SIG-M5 treated with dmso at 0.1 percent for 504 hours (cell line): ENCODE results near the gene NEK8.
"Not testable (repeated sequence)": the region's sequence is repeated elsewhere in the genome, so short reads cannot be mapped to it uniquely, and the experiment has no call there.

Source experiments
- DNase-seq: peaks from one replicate; lab custom pipeline; 2025; ENCODE audit not compliant: unreplicated experiment; lab: John Stamatoyannopoulos, UW

NEK8 gene

DNA sequence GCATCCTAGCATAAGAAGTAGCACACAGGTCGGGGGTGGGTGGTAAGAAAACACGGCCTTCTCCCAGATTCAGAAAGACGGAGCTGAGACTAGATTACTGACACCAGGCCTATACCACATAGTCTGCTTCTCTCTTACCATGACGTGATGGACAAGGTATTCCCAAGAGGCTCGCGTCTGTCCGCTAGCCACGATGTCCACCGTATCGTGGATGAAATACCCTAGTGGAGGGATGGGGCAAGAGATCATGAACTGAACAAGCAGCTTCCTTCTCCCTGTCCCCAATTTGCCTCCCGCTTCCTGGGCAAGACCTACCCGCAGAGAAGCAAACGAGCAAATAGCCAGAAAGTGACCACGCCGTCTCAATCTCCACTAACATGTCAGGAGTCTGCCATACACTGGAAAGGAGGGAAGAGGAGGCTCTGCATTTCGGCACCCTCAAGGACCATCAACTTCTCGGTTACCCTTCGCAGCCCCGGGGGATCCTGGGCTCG lies 3.4 kb upstream of the NEK8 start:
- peak; percentile 87 for DNase-seq

GRCh38 chr17:28725660-28726225 lies 2.8 kb upstream of the NEK8 start:
- DNase-seq, result peak; percentile 82

DNA sequence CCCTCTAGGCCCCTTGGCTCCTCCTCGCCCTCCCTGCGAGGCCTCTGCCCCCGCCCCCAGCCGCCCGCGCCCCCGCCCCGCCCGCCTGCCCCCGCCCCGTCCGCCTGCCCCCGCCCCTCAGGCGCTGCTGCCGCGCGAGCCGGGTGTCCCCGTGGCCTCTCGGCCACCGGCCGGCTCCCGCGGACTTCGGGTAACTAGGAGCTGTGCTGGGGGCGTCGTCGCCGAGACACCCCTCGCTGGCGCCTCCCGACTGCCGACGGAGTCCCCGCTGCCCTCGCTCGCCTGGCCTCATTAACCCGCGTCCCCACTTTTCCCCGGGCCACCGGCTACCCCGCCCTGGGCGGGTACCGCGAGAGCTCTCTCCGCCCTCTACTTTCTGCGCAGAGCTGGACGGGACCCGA lies 2.4 kb upstream of the NEK8 start, which contains the start of gene TLCD1:
TSS of gene TLCD1 (minus strand) at position 8 of the 401 bp plus-strand sequence. CDS start 136 bp downstream, outside the sequence.
- DNase-seq, result peak; percentile 79

DNA sequence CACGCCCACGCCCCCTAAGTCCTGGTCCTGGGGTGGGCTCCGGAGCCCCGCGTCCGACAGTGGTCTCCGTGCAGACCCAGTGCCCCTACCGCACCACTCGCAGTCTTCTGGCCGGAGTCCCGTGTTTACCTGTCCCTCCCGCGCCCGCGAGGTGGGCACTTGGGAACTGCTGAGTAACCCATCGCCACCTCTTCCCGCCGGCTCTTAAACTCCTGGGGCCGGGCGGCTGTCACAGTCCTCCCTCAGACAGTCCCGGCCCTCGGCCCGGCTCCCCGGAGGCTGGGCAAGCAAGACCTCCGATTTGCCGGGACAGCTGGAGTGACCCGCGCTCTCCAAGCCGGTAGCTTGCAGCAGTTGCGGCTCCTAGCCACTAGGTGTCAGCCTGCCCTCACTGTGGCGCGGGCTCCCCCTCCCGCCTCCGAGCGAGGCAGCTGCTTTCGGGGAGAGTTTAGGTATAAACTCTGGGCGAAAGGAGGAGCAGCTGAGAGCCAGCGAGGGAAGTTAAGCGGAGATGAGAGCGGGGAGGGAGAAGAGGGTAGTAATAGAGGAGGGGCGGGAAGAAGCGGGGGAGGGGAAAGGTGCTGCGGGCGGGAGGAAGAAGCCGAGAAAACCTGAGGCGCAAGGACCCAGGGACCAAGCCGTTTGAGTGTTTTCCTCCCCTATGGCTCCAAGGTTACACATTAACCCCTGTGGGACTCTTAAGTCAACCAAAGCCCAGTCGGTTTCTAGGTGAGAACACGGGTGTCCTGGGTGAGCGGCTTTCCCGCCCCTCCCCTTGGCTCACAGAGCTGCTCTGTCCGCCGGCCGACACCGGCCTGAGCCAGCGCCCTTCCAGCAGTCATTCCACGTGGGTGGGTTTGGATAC lies 1.7 kb upstream of the NEK8 start:
- peak; percentile 97 for DNase-seq

- DNase-seq, result no peak
These were observed 1.4 kb downstream of the NEK8 start for GRCh38 chr17:28729950-28730330.

DNA sequence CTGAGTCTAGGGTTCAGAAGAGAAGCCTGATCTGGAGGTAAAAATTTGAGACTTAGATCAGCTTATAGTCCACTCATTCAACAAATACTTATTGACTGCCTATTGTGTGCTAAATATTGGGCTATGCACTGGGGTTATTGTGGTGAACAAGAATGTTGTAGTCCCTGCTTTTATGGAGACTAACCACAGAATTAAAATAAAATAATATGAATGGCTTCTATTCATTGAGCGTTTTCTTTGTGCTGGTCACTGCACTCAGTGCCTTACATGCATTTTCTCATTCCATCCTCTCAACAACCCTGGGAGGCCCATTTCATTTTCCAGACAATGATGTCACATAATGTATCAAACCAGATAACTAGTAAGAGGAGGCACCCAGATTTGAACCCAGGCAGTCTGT lies 4.8 kb downstream of the NEK8 start:
- no peak for DNase-seq

DNA sequence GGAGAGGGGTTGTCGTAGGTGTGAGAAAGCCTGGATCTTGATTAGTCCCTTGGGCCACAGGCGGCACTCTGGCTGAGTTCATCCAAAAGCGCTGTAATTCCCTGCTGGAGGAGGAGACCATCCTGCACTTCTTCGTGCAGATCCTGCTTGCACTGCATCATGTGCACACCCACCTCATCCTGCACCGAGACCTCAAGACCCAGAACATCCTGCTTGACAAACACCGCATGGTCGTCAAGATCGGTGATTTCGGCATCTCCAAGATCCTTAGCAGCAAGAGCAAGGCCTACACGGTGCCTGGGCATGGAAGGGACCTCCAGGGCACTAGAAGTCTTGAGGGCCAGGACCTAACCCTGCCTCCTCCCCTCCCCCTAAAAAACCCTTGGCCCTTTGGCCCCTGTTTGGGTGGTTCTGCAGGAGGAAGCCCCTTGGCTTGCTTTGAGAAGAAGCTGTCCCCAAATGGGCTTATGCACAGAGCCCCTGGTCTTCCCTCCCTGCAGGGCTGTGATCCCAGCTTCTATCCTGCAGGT lies 6.2 kb downstream of the NEK8 start:
- DNase-seq, result no peak

- DNase-seq, result no peak
These were observed 6.7 kb downstream of the NEK8 start for GRCh38 chr17:28735242-28735722.

DNA sequence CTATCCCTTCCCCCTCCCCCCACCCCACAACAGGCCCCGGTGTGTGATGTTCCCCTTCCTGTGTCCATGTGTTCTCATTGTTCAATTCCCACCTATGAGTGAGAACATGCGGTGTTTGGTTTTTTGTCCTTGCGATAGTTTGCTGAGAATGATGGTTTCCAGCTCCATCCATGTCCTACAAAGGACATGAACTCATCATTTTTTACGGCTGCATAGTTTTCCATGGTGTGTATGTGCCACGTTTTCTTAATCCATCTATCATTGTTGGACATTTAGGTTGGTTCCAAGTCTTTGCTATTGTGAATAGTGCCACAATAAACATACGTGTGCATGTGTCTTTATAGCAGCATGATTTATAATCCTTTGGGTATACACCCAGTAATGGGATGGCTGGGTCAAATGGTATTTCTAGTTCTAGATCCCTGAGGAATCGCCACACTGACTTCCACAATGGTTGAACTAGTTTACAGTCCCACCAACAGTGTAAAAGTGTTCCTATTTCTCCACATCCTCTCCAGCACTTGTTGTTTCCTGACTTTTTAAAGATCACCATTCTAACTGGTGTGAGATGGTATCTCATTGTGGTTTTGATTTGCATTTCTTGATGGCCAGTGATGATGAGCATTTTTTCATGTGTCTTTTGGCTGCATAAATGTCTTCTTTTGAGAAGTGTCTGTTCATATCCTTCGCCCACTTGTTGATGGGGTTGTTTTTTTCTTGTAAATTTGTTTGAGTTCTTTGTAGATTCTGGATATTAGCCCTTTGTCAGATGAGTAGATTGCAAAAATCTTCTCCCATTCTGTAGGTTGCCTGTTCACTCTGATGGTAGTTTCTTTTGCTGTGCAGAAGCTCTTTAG lies 7.6 kb downstream of the NEK8 start:
- not testable (repeated sequence) for DNase-seq

- DNase-seq, result no peak
These were observed 8.7 kb downstream of the NEK8 start for GRCh38 chr17:28737316-28737715.

DNA sequence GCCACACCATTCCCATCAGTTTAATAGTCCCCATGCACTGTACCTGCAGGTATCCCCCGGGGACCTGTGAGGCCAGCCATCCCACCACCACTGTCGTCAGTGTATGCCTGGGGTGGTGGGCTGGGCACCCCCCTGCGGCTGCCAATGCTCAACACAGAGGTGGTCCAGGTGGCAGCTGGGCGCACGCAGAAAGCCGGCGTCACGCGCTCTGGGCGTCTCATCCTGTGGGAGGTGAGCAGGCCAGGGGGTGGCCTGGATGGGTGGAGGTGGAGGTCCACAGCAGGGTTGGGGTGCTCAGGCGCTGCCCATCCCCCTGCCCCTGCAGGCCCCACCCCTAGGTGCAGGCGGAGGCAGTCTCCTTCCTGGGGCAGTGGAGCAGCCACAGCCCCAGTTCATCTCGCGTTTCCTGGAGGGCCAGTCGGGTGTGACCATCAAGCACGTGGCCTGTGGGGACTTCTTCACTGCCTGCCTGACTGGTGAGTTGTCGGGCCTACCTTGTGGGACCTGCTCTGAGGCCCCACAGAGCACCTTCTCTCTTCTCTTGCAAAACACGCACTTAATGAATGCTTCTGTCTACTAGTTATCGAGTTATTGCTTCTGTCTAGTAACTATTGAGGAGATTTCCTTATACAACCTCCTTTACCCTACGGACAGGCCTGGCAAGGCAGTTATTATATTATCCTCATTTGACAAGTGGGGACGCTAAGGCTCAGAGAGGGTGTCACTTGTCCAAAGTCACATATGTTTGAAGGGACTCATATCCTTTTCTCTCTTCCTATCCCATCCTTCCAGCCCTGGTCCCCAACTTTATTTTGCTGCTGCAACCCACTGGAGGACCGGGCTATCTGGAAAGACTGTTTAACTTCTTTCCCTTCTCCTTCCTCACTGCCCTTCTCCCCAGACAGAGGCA lies 9.4 kb downstream of the NEK8 start:
- DNase-seq, result no peak

GRCh38 chr17:28738680-28739384 lies 10.2 kb downstream of the NEK8 start:
- DNase-seq, result no peak

DNA sequence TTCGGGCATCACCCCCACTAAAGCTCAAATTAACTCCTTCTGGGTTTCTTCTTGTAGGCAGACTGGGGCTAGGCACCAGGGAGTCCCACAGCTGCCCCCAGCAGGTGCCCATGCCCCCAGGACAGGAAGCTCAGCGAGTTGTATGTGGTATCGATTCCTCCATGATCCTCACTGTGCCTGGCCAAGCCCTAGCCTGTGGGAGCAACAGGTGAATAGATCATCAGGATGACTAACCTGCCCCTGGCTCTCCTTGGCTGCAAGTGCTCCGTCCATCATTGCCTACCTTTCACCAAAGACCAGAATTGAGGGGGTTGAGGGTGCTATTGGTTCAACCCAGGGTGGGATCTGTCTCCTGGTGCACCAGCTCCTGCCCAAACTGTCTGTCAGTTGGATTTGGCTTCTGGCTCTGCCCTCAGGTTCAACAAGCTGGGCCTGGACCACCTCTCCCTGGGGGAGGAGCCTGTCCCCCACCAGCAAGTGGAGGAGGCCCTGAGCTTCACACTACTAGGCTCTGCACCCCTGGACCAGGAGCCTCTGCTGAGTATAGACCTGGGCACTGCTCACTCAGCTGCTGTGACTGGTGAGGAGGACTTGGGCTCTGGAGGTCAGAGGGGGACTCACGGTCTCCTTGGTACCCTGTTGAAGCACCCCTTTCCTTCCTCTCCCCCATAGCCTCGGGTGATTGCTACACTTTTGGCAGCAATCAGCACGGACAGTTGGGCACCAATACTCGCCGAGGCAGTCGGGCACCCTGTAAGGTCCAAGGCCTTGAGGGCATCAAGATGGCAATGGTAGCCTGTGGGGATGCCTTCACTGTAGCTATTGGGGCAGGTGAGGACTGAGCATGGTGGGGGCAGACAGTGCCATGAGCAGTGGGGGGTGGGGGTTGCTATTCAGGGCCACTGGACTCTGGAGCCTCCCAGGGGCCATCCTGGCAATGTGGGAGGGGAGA lies 12.1 kb downstream of the NEK8 start:
- DNase-seq, result no peak

DNA sequence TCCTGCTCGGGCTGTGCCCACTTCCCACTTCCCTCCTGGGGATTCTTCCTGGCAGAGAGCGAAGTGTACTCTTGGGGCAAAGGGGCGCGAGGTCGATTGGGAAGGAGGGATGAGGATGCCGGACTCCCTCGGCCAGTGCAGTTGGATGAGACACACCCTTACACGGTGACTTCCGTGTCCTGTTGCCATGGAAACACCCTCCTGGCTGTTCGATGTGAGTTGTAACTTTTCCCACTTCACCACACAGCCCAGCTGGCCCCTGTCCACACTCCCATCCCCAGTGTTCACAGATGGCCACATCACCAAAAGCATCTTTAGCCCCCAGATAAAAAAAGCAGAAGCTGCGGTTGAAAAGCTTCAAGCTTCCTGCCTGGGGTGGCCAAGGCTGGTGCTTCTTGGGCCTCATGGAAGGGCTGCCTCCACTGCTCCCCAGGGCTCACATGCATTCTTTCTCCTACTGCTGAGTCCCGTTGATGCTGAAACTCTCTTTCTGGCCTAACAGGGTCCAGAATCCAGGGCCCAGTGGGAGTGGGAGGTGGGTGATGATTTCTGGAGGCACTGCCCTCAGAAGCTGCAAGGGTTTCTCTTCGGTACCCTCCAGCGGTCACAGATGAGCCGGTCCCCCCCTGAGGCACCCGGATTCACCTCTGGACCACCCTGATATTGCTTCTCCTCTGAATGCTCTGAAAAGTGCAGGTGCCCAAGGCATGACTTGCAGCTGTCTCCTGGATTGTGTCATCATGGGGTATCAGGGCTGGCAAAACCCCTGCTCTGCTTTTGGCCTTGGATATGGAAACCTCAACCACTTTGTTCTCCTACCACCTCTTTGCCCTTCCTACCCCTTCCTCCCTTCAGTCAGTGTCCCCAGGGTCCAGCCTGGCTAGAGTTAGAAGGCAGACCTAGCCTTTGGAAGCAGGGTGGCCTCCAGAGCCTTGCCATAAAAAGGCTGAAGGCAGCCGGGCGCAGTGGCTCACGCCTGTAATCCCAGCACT lies 13.1 kb downstream of the NEK8 start:
- peak; percentile 88 for DNase-seq

GRCh38 chr17:28743243-28744103 lies 14.9 kb downstream of the NEK8 start, which contains the start of gene TRAF4:
Gene TRAF4 (plus strand): TSS chr17:28744011. CDS start chr17:28744113, 102 bp downstream.
- DNase-seq, result peak; percentile 73
